Prostate gland (tissue), 2 donors: ENCODE measurements around the gene CALHM2. TPM values are rescaled to one million over a fixed set of nuclear protein-coding genes. Genes with fewer than 3 reads are reported as not detected.
"Not testable (repeated sequence)": the region's sequence is repeated elsewhere in the genome, so short reads cannot be mapped to it uniquely, and the experiment has no call there.

Experiments used
- DNase-seq: peaks from one replicate; pipeline ENCODE4 v3.0.0-alpha.2; 2019; ENCODE audit warnings: low spot score
- H3K27ac ChIP-seq, 2 donors: fragments of 200-600 bp; sonication (generic); 2 replicates each; pipeline ENCODE4 v1.5.1; 2017 to 2019
- H3K27me3 ChIP-seq: fragments of 200-600 bp; sonication (generic); replicated peaks from 2 replicates; pipeline ENCODE4 v1.5.1; 2019; ENCODE audit not compliant: insufficient read depth
- H3K36me3 ChIP-seq, 2 donors: fragments of 200-600 bp; sonication (generic); 1 replicate in 1 of 2; 2 replicates in 1 of 2; pipeline versions ENCODE4 v1.5.1 to v1.8.1; 2017 to 2019
- H3K4me1 ChIP-seq: fragments of 200-600 bp; sonication (generic); replicated peaks from 2 replicates; pipeline ENCODE4 v1.5.1; 2019
- H3K4me3 ChIP-seq, 2 donors: fragments of 200-600 bp; sonication (generic); 2 replicates each; pipeline ENCODE4 v1.5.1; 2017 to 2019
- H3K9me3 ChIP-seq: fragments of 200-600 bp; sonication (generic); 2 replicates; pipeline ENCODE4 v1.5.1; 2017
- POLR2A ChIP-seq: fragments of 450-650 bp; IDR thresholded peaks from one replicate; pipeline ENCODE4 v1.6.1; 2016; ENCODE audit warnings: antibody characterized with exemption, mild to moderate bottlenecking
- POLR2AphosphoS5 ChIP-seq: sonication (generic); formaldehyde crosslinking; IDR thresholded peaks from one replicate; pipeline ENCODE4 v1.6.1; 2017; ENCODE audit warnings: antibody characterized with exemption
- WGBS: methylation state at CpG from one replicate; pipeline ENCODE4 v1.1.5; 2018; 5-methylcytosine and 5-hydroxymethylcytosine counted together
- intact Hi-C: fragments of 100-400 bp; cut with DNase I; formaldehyde crosslinking; loops from one replicate; pipeline ENCODE4 v1.14.2; 2022
- total RNA-seq, 2 donors: library from RNA; depleted of rRNA; stranded (reverse); fragments of >200 nt; gene quantifications; one replicate each; pipeline ENCODE4 v1.1.0, GENCODE V29; 2016
- TF ChIP-seq, protein P1 (sequence below), 4 experiments: fragments of 200-600 bp in 2 of 4; fragments of 450-650 bp in 2 of 4; sonication (generic) in 2 of 4; IDR thresholded peaks; 1 replicate in 3 of 4; 2 replicates in 1 of 4; pipeline ENCODE4 v1.5.1; 2016 to 2019; ENCODE audit warnings: antibody characterized with exemption in 4 of 4, mild to moderate bottlenecking in 2 of 4, moderate library complexity in 2 of 4

Gene CALHM2
- total RNA-seq, 2 donors from 2014 or later, result 11.7 to 82.8 TPM

DNA sequence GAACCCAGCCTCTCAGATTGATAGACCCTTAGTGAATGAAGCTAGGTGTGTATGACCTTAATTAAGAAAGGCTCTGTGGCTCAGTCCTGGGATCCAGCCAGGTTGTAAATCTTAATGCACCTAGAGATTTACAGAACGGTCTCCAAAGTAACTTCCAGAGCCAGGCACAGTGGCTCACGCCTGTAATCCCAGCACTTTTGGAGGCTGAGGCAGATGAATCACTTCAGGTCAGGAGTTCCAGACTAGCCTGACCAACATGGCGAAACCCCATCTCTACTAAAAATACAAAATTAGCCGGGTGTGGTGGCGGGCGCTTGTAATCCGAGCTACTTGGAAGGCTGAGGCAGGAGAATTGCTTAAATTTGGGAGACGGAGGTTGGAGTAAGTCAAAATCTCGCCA lies 24.3 kb downstream of the CALHM2 start:
- 75% methylated on average over 9 of the region's 9 CpGs for WGBS

GRCh38 chr10:103423748-103424147 lies 28.4 kb downstream of the CALHM2 start:
- intact Hi-C loops, result no loop called here
- H3K9me3 ChIP-seq, result no peaks in the 10 kb centered on the region
- no peak overlapping the region for H3K4me3 ChIP-seq
- no peak for TF ChIP-seq POLR2AphosphoS5
- TF ChIP-seq POLR2A, result no peak
- TF ChIP-seq, protein P1, sequence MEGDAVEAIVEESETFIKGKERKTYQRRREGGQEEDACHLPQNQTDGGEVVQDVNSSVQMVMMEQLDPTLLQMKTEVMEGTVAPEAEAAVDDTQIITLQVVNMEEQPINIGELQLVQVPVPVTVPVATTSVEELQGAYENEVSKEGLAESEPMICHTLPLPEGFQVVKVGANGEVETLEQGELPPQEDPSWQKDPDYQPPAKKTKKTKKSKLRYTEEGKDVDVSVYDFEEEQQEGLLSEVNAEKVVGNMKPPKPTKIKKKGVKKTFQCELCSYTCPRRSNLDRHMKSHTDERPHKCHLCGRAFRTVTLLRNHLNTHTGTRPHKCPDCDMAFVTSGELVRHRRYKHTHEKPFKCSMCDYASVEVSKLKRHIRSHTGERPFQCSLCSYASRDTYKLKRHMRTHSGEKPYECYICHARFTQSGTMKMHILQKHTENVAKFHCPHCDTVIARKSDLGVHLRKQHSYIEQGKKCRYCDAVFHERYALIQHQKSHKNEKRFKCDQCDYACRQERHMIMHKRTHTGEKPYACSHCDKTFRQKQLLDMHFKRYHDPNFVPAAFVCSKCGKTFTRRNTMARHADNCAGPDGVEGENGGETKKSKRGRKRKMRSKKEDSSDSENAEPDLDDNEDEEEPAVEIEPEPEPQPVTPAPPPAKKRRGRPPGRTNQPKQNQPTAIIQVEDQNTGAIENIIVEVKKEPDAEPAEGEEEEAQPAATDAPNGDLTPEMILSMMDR (IDR thresholded peaks at IDR 0.05), result no peak
- peaks cover 8 to 31% of the 10 kb centered on the region in 2 donors for H3K36me3 ChIP-seq
- WGBS, result 86% methylated on average over 5 of the region's 5 CpGs
- DNase-seq, result no peak
- no peak overlapping the region for H3K27ac ChIP-seq
- no peaks in the 10 kb centered on the region for H3K27me3 ChIP-seq
- no peaks in the 10 kb centered on the region for H3K4me1 ChIP-seq

More for the DNA sequence above, 24.3 kb downstream of the CALHM2 start:
- intact Hi-C loops, result no loop called here
- no peak overlapping the region for H3K4me3 ChIP-seq
- no peaks in the 10 kb centered on the region for H3K9me3 ChIP-seq
- H3K36me3 ChIP-seq, result peaks cover 3 to 19% of the 10 kb centered on the region in 2 donors
- no peak for DNase-seq
- TF ChIP-seq, protein P1 (IDR thresholded peaks at IDR 0.05), result no peak
- H3K27ac ChIP-seq, result no peak overlapping the region
- H3K27me3 ChIP-seq, result no peaks in the 10 kb centered on the region
- H3K4me1 ChIP-seq, result no peaks in the 10 kb centered on the region

GRCh38 chr10:103419101-103419500 lies 33.1 kb downstream of the CALHM2 start:
- no peak overlapping the region for H3K27ac ChIP-seq
- no peak overlapping the region for H3K4me3 ChIP-seq
- TF ChIP-seq POLR2AphosphoS5 (no peak), POLR2A (no peak)
- TF ChIP-seq, protein P1 (IDR thresholded peaks at IDR 0.05), result no peak
- H3K9me3 ChIP-seq, result no peaks in the 10 kb centered on the region
- no peak for DNase-seq
- peaks cover 15 to 40% of the 10 kb centered on the region in 2 donors for H3K36me3 ChIP-seq
- no peaks in the 10 kb centered on the region for H3K4me1 ChIP-seq
- intact Hi-C loops, result loop anchor here (5.0 kb wide), 1 partner anchor 173 kb away; no protein-coding TSS in a partner anchor
- 91% methylated on average over 4 of the region's 4 CpGs for WGBS
- no peaks in the 10 kb centered on the region for H3K27me3 ChIP-seq

GRCh38 chr10:103417601-103418000 lies 34.6 kb downstream of the CALHM2 start:
- Histone ChIP-seq H3K4me1 (no peaks in the 10 kb centered on the region), H3K4me3 (no peak overlapping the region), H3K27ac (no peak overlapping the region), H3K9me3 (no peaks in the 10 kb centered on the region), H3K36me3 (peaks cover 29 to 32% of the 10 kb centered on the region in 2 donors), H3K27me3 (no peaks in the 10 kb centered on the region)
- TF ChIP-seq, protein P1 (IDR thresholded peaks at IDR 0.05), result no peak
- TF ChIP-seq POLR2A, result no peak
- TF ChIP-seq POLR2AphosphoS5, result no peak
- no peak for DNase-seq
- 84% methylated on average over 5 of the region's 5 CpGs for WGBS
- intact Hi-C loops, result loop anchor here (1.0 to 5.0 kb wide), 2 partner anchors 65 to 175 kb away; no protein-coding TSS in a partner anchor

DNA sequence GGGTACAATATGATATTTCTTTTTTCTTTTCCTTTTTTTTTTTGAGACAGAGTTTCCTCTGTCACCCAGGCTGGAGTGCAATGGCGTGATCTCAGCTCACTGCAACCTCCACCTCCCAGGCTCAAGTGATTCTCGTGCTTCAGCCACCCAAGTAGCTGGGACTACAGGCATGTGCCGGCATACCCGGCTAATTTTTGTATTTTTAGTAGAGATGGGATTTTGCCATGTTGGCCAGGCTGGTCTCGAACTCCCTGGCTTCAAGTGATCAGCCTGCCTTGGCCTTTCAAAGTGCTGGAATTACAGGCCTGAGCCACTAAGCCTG lies 35.1 kb downstream of the CALHM2 start:
- not testable (repeated sequence) for H3K4me1 ChIP-seq, H3K4me3 ChIP-seq, DNase-seq, H3K27ac ChIP-seq, H3K9me3 ChIP-seq, H3K27me3 ChIP-seq
- 82% methylated on average over 5 of the region's 5 CpGs for WGBS
- intact Hi-C loops, result loop anchor here (1.0 to 5.0 kb wide), 2 partner anchors 65 to 175 kb away; no protein-coding TSS in a partner anchor
- peaks cover 30 to 32% of the 10 kb centered on the region in 2 donors for H3K36me3 ChIP-seq
